ENCODE measurements around the gene ITGB4. TPM values are rescaled to one million over a fixed set of nuclear protein-coding genes. Genes with fewer than 3 reads are reported as not detected.

ITGB4 gene
- polyA plus RNA-seq, 2 of the 4 experiments (the other 2 are of a cell fraction) = 20.6 to 37.4 TPM

GRCh38 chr17:75784473-75785015 lies 63.3 kb downstream of the ITGB4 start, which contains the start of gene UNK:
Gene UNK, plus strand, starts transcription at chr17:75784806. Its CDS starts 75 bp downstream, at chr17:75784881.
- no peaks in the 10 kb centered on the region for H3K9me3 ChIP-seq
- CTCF ChIA-PET = interaction anchor here (0.6 to 5.8 kb wide), 20 partner anchors 8 to 175 kb away, joined by 3 to 72 read pairs (median 8); partner anchors contain the start of genes GALK1, TRIM47, TRIM65 and UNC13D
- peaks cover 39% of the 10 kb centered on the region for H3K4me1 ChIP-seq
- FAIRE-seq = no peak
- peak within 1 kb of the TSS; percentile 96 to 97 for H3K27ac ChIP-seq
- peak; percentile 100 for DNase-seq (ENCODE audit: low read depth in 1 of 2, low spot score in 1 of 2)
- TF ChIP-seq MAZ (IDR thresholded peaks at IDR 0.05; ENCODE audit: borderline replicate concordance, low read depth, low read length) (no peak), PBX3 (IDR thresholded peaks at IDR 0.05) (0 out of 2 replicates have a peak, but pooled peaks have one; percentile 14), CHD4 (IDR thresholded peaks at IDR 0.05; ENCODE audit: borderline replicate concordance) (no peak), HOXB5 (CRISPR knock-in tag; IDR thresholded peaks at IDR 0.05) (peak; percentile 16; the same call in 1 of the 2 replicates), BHLHE40 (IDR thresholded peaks at IDR 0.05; ENCODE audit: low read depth, low read length) (peak; percentile 44; the same call in 1 of the 2 replicates), CHD2 (IDR thresholded peaks at IDR 0.05; ENCODE audit: low read length, partially characterized antibody) (peak; percentile 43), JUN (IDR thresholded peaks at IDR 0.05) (peak in 1 of 2 experiments; percentile 54; a peak in 3 of 5 replicates), TFCP2L1 (CRISPR knock-in tag; IDR thresholded peaks at IDR 0.05) (peak; percentile 58; the same call in 1 of the 2 replicates), FOXS1 (CRISPR knock-in tag; IDR thresholded peaks at IDR 0.05) (0 out of 2 replicates have a peak, but pooled peaks have one; percentile 30)
- under 1% methylated on average over 40 of the region's 45 CpGs for WGBS (ENCODE audit: missing lambda C conversion rate)
- peak within 1 kb of the TSS; percentile 82 for H3K4me2 ChIP-seq
- POLR2A ChIA-PET = interaction anchor here (1.0 to 3.7 kb wide), 6 partner anchors 9 to 111 kb away, joined by 3 to 17 read pairs (median 4); partner anchors contain the start of gene WBP2
- H3K4me3 ChIP-seq = peak within 1 kb of the TSS; percentile 60
- peak; percentile 86 to 89 for ATAC-seq

- POLR2A ChIA-PET = interaction anchor here (1.0 to 3.7 kb wide), 6 partner anchors 9 to 111 kb away, joined by 3 to 17 read pairs (median 4); partner anchors contain the start of gene WBP2
- no peak for TF ChIP-seq KDM1A (IDR thresholded peaks at IDR 0.05; ENCODE audit: low read depth)
- TF ChIP-seq MAX (IDR thresholded peaks at IDR 0.05) = peak; percentile 95
- TF ChIP-seq JUNB (IDR thresholded peaks at IDR 0.05) = no peak; the same call in 1 of the 2 replicates
- no peak for TF ChIP-seq RNF2 (IDR thresholded peaks at IDR 0.05; ENCODE audit: borderline replicate concordance, low read depth)
- TF ChIP-seq HOXB13 (CRISPR knock-in tag; IDR thresholded peaks at IDR 0.05; ENCODE audit: low read depth) = peak; percentile 91
- no peak for TF ChIP-seq HES2 (IDR thresholded peaks at IDR 0.05)
- TF ChIP-seq NPAS2 (CRISPR knock-in tag; IDR thresholded peaks at IDR 0.05; ENCODE audit: borderline replicate concordance) = no peak
- no peak for TF ChIP-seq NFE2L2 (conservative IDR thresholded peaks at IDR 0.05; ENCODE audit: low read length)
- no peak; the same call in 1 of the 2 replicates for TF ChIP-seq POLR2AphosphoS2 (conservative IDR thresholded peaks at IDR 0.05; ENCODE audit: low read length)
- TF ChIP-seq CTCF (IDR thresholded peaks at IDR 0.05) = no peak
- peak; percentile 95; the same call in 2 of the 3 replicates for TF ChIP-seq BCL3 (IDR thresholded peaks at IDR 0.05)
- no peak; a peak in 1 of 5 replicates for TF ChIP-seq EP300 (IDR thresholded peaks at IDR 0.05)
- TF ChIP-seq ZC3H11A (IDR thresholded peaks at IDR 0.05) = no peak
- TF ChIP-seq HOXA7 (CRISPR knock-in tag; IDR thresholded peaks at IDR 0.05) = peak; percentile 84
- TF ChIP-seq TP53 (CRISPR knock-in tag; IDR thresholded peaks at IDR 0.05) = peak; percentile 80
- TF ChIP-seq USF2 (IDR thresholded peaks at IDR 0.05) = no peak; the same call in 1 of the 2 replicates
- no peak for TF ChIP-seq EHMT2 (IDR thresholded peaks at IDR 0.05; ENCODE audit: low read depth)
- TF ChIP-seq FOXS1 (CRISPR knock-in tag; IDR thresholded peaks at IDR 0.05) = peak; percentile 76
- no peak for TF ChIP-seq ELK1 (IDR thresholded peaks at IDR 0.05; ENCODE audit: low read depth, low read length)
- TF ChIP-seq MAFK (IDR thresholded peaks at IDR 0.05; ENCODE audit: partially characterized antibody) = peak; percentile 90
Measured at GRCh38 chr17:75785016-75785890, 64.0 kb downstream of the ITGB4 start.

More at GRCh38 chr17:75785016-75785890, 64.0 kb downstream of the ITGB4 start:
- Histone ChIP-seq H3K9me3 (no peaks in the 10 kb centered on the region), H3K4me3 (peak overlapping the region; percentile 60), H3K4me2 (peak overlapping the region; percentile 81), H3K4me1 (peaks cover 37% of the 10 kb centered on the region), H3K27ac (peak overlapping the region; percentile 96 to 97)
- CTCF ChIA-PET = interaction anchor here (0.8 to 5.8 kb wide), 12 partner anchors 9 to 166 kb away, joined by 3 to 72 read pairs (median 9); partner anchors contain the start of gene GALK1
- no peak for FAIRE-seq
- DNase-seq (ENCODE audit: low read depth in 1 of 2, low spot score in 1 of 2) = peak in 1 of 2 experiments; percentile 69
- 14% methylated on average over 28 of the region's 43 CpGs for WGBS (ENCODE audit: missing lambda C conversion rate)
- peak; percentile 81 to 82 for ATAC-seq
